ENCODE measurements around the gene CPN2. TPM values are rescaled to one million over a fixed set of nuclear protein-coding genes. Genes with fewer than 3 reads are reported as not detected.

Gene CPN2
- polyA plus RNA-seq, 1 donor from 2014 or later, result not detected

GRCh38 chr3:194360568-194360967 is 9.4 kb upstream of the CPN2 start:
- H3K4me2 ChIP-seq (ENCODE audit: low read length), result no peak overlapping the region
- no peak overlapping the region for H2AFZ ChIP-seq (ENCODE audit: low read depth, low read length)

GRCh38 chr3:194357681-194358080 is 6.6 kb upstream of the CPN2 start:
- no peak overlapping the region for H2AFZ ChIP-seq (ENCODE audit: low read depth, low read length)
- H3K9ac ChIP-seq (ENCODE audit: low read length), result no peak overlapping the region
- no peaks in the 10 kb centered on the region for H3K79me2 ChIP-seq (replicated peaks; ENCODE audit: insufficient read depth, low read length)
- no peaks in the 10 kb centered on the region for H3K36me3 ChIP-seq (ENCODE audit: insufficient read depth, low read length)
- no peak overlapping the region for H3K4me2 ChIP-seq (ENCODE audit: low read length)
- H3K9me3 ChIP-seq (ENCODE audit: low read length), result no peaks in the 10 kb centered on the region
- H3K4me3 ChIP-seq (ENCODE audit: low read length), result no peak overlapping the region
- no peaks in the 10 kb centered on the region for H4K20me1 ChIP-seq (ENCODE audit: insufficient read depth)
- no peaks in the 10 kb centered on the region for H3K9me2 ChIP-seq (ENCODE audit: insufficient read depth, low read length)
- no peaks in the 10 kb centered on the region for H3K27me3 ChIP-seq (ENCODE audit: insufficient read depth, low read depth, low read length)
- H3K27ac ChIP-seq (ENCODE audit: low read length), result no peak overlapping the region
- TF ChIP-seq EZH2 (IDR thresholded peaks at IDR 0.05; ENCODE audit: borderline replicate concordance, insufficient read depth, low read length, poor library complexity, severe bottlenecking) (no peak), TAF1 (IDR thresholded peaks at IDR 0.05; ENCODE audit: low read depth) (no peak), SMC3 (conservative IDR thresholded peaks at IDR 0.05; ENCODE audit: poor library complexity) (no peak)
- H3F3A ChIP-seq (ENCODE audit: insufficient read depth, low read length, poor library complexity, severe bottlenecking), result no peaks in the 10 kb centered on the region

More at GRCh38 chr3:194360568-194360967, 9.4 kb upstream of the CPN2 start:
- Histone ChIP-seq H3F3A (ENCODE audit: insufficient read depth, low read length, poor library complexity, severe bottlenecking) (no peaks in the 10 kb centered on the region), H3K9ac (ENCODE audit: low read length) (no peak overlapping the region), H3K27me3 (ENCODE audit: insufficient read depth, low read depth, low read length) (no peaks in the 10 kb centered on the region), H3K36me3 (ENCODE audit: insufficient read depth, low read length) (no peaks in the 10 kb centered on the region), H3K9me2 (ENCODE audit: insufficient read depth, low read length) (no peaks in the 10 kb centered on the region), H4K20me1 (ENCODE audit: insufficient read depth) (no peaks in the 10 kb centered on the region), H3K79me2 (replicated peaks; ENCODE audit: insufficient read depth, low read length) (no peaks in the 10 kb centered on the region), H3K27ac (ENCODE audit: low read length) (no peak overlapping the region), H3K9me3 (ENCODE audit: low read length) (no peaks in the 10 kb centered on the region), H3K4me3 (ENCODE audit: low read length) (no peak overlapping the region)
- TF ChIP-seq, protein P1, sequence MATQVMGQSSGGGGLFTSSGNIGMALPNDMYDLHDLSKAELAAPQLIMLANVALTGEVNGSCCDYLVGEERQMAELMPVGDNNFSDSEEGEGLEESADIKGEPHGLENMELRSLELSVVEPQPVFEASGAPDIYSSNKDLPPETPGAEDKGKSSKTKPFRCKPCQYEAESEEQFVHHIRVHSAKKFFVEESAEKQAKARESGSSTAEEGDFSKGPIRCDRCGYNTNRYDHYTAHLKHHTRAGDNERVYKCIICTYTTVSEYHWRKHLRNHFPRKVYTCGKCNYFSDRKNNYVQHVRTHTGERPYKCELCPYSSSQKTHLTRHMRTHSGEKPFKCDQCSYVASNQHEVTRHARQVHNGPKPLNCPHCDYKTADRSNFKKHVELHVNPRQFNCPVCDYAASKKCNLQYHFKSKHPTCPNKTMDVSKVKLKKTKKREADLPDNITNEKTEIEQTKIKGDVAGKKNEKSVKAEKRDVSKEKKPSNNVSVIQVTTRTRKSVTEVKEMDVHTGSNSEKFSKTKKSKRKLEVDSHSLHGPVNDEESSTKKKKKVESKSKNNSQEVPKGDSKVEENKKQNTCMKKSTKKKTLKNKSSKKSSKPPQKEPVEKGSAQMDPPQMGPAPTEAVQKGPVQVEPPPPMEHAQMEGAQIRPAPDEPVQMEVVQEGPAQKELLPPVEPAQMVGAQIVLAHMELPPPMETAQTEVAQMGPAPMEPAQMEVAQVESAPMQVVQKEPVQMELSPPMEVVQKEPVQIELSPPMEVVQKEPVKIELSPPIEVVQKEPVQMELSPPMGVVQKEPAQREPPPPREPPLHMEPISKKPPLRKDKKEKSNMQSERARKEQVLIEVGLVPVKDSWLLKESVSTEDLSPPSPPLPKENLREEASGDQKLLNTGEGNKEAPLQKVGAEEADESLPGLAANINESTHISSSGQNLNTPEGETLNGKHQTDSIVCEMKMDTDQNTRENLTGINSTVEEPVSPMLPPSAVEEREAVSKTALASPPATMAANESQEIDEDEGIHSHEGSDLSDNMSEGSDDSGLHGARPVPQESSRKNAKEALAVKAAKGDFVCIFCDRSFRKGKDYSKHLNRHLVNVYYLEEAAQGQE (IDR thresholded peaks at IDR 0.05; ENCODE audit: borderline replicate concordance), result no peak
- TF ChIP-seq EZH2 (IDR thresholded peaks at IDR 0.05; ENCODE audit: borderline replicate concordance, insufficient read depth, low read length, poor library complexity, severe bottlenecking) (no peak), TAF1 (IDR thresholded peaks at IDR 0.05; ENCODE audit: low read depth) (no peak)

DNA sequence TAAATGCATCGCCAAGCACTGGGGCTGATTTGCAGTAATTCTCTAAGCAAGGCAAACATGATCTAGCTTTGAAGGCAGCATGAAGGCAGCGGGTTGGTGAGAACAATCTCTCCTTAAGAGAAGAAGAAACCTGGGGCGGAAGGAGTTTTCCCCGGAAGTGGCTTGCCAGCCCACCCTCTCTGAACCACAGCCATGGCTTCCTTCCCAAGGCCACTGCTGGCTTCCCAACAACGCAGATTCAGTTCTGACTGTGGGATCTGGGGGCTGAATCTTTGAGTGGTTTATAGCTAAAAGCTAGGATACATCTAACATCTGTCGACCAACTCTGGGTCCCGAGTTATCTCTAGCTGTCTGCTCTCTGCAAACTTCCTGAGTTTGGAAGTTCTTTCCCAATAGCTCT is 4.3 kb upstream of the CPN2 start:
- Histone ChIP-seq H3K27ac (ENCODE audit: low read length) (no peak overlapping the region), H3K9ac (ENCODE audit: low read length) (no peak overlapping the region), H2AFZ (ENCODE audit: low read depth, low read length) (no peak overlapping the region), H3K9me3 (ENCODE audit: low read length) (no peaks in the 10 kb centered on the region), H3K36me3 (ENCODE audit: insufficient read depth, low read length) (no peaks in the 10 kb centered on the region), H3K4me3 (ENCODE audit: low read length) (no peak overlapping the region), H3K79me2 (replicated peaks; ENCODE audit: insufficient read depth, low read length) (no peaks in the 10 kb centered on the region), H3K4me2 (ENCODE audit: low read length) (no peak overlapping the region), H3F3A (ENCODE audit: insufficient read depth, low read length, poor library complexity, severe bottlenecking) (no peaks in the 10 kb centered on the region), H3K9me2 (ENCODE audit: insufficient read depth, low read length) (no peaks in the 10 kb centered on the region), H3K27me3 (ENCODE audit: insufficient read depth, low read depth, low read length) (no peaks in the 10 kb centered on the region), H4K20me1 (ENCODE audit: insufficient read depth) (no peaks in the 10 kb centered on the region)
- no peak for TF ChIP-seq TAF1 (IDR thresholded peaks at IDR 0.05; ENCODE audit: low read depth)
- TF ChIP-seq EZH2 (IDR thresholded peaks at IDR 0.05; ENCODE audit: borderline replicate concordance, insufficient read depth, low read length, poor library complexity, severe bottlenecking), result no peak
- TF ChIP-seq SMC3 (conservative IDR thresholded peaks at IDR 0.05; ENCODE audit: poor library complexity), result no peak
- no peak for TF ChIP-seq POLR2AphosphoS5 (IDR thresholded peaks at IDR 0.05)
- TF ChIP-seq MXI1 (conservative IDR thresholded peaks at IDR 0.05; ENCODE audit: poor library complexity, severe bottlenecking), result no peak
- TF ChIP-seq EP300 (conservative IDR thresholded peaks at IDR 0.05; ENCODE audit: poor library complexity, severe bottlenecking), result no peak
- no peak for TF ChIP-seq RAD21 (conservative IDR thresholded peaks at IDR 0.05)
- TF ChIP-seq CTCF (IDR thresholded peaks at IDR 0.05; ENCODE audit: poor library complexity, severe bottlenecking), result no peak
- TF ChIP-seq, protein P1 (IDR thresholded peaks at IDR 0.05; ENCODE audit: borderline replicate concordance), result no peak
